Activated T-cell treated with anti-CD3 and anti-CD28 coated beads for 1 hour (primary cell): ENCODE data around the gene SPDYE17.
"Not testable (repeated sequence)": the region's sequence is repeated elsewhere in the genome, so short reads cannot be mapped to it uniquely, and the experiment has no call there.

Source experiments
- DNase-seq: peaks from one replicate; pipeline ENCODE4 v3.0.0-alpha.2; 2020; ENCODE audit warnings: low read depth

The SPDYE17 gene

DNA sequence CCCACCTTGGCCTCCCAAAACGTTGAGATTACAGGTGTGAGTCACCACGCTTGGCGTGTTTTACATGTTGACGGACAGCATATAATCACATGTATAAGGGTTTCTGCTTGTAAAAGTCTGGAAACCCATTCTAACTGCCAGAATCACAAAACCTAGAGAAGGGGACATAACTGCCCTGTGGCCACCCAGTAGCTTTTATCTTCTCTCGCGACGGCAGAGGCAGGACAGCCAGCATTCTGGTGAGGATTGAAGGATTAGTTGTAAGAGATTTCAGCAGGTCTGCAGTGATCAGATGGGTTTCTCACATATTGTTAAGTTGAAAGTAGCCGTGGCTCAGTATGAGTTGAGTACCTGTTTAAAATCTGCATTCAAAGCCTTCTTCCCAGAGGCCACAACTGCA lies 59.8 kb downstream of the SPDYE17 start:
- DNase-seq = not testable (repeated sequence)
